GM20000 (cell line): ENCODE measurements around the gene EFCAB10.

Experiments
- DNase-seq: peaks from one replicate; pipeline ENCODE4 v3.0.0; 2012; ENCODE audit warnings: low spot score
- CTCF ChIP-seq: IDR thresholded peaks from 2 replicates; pipeline ENCODE4 v1.5.1; 2012; ENCODE audit warnings: mild to moderate bottlenecking, control low read depth; ENCODE audit errors: extremely low read depth, missing control alignments

EFCAB10 gene, protein sequence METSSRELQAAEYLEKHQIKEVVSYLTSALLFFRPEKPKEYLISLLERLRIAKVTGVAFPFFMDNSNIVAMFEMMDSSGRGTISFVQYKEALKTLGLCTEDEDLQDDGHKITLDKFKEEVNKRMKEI

GRCh38 chr7:105581066-105581811 lies at the start of gene EFCAB10:
Gene EFCAB10, minus strand, starts transcription at chr7:105581493. Its CDS starts 30 bp downstream, at chr7:105581463.
- TF ChIP-seq CTCF, result no peak
- DNase-seq, result peak; percentile 76

GRCh38 chr7:105625986-105626385 lies 44.7 kb upstream of the EFCAB10 start:
- no peak for TF ChIP-seq CTCF
- no peak for DNase-seq

DNA sequence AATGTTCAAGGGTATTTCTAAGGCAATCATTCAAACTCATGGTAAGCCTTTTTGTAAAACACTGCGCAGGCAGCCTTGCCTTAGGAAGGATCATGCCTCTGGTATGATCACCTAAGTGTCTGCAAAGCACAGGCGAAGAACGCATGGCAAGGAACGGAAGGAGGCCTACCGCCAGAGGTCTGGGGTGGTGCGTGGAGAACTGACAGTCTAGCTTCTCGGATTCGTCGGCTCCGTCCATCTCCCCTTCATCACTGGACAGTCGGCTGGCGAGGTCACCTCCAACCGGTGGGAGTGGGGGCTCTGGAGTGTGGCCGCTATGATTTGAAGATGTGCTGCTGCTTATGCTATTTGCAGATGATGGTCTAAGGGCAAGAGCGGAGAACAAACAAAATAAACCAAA lies 42.6 kb upstream of the EFCAB10 start:
- TF ChIP-seq CTCF, result no peak

DNA sequence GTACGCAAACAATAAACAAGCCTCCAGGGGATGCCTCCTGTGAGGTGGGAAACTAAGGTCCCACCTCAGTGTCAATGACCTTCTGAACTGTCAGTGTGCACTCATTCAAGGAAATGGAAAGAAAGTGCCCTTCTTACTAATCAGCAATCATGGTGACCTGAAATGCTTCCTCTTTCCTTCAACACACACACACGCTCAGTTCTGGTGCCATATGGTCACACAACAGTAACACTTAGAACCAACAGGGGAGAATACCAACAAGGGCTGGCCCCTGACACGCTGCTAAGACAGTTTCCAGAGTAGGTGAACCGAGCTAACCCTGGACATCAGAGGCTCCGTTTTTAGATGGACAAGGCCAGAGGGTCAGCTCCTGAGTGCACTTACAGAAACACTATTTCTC lies 42.1 kb upstream of the EFCAB10 start:
- no peak for TF ChIP-seq CTCF
- DNase-seq, result no peak

More for the DNA sequence above, 42.6 kb upstream of the EFCAB10 start:
- no peak for DNase-seq

DNA sequence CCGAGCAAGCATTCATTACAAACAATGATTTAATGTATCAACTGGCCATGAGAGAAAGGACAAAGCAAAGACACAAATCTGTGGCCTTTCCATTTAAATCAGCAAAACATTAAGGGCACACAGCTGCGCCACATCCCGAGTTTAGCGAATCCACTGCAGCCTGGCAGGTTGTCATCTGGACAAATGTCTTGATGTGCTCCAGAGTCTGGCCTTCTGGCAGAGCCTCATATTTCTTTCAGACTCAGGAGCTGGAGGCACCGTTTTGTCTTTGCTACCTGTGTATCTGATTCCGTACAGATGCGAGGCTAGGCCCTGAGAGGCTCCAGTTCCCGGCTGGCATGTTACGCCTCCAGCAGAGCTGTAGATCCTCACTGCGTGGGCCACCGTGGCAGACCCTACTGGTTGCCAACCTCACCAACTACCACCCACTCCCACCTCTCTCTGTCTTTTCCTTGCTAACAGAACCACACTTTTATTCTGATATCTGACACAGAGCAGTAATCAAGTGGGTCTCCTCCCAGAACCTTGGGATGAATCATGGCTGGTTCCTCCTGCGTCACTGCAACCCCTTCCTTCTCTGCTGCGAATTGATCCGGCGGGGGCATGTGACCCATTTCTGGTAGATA lies 40.9 kb upstream of the EFCAB10 start:
- no peak for DNase-seq

GRCh38 chr7:105621617-105622016 lies 40.3 kb upstream of the EFCAB10 start:
- no peak for DNase-seq
- no peak for TF ChIP-seq CTCF

More for the DNA sequence above, 40.9 kb upstream of the EFCAB10 start:
- no peak for TF ChIP-seq CTCF

- DNase-seq, result no peak
- TF ChIP-seq CTCF, result no peak
These were observed 39.9 kb upstream of the EFCAB10 start for GRCh38 chr7:105621176-105621575.
